ENCODE results near the gene RPL7A. TPM values are rescaled to one million over a fixed set of nuclear protein-coding genes. Genes with fewer than 3 reads are reported as not detected.
A peak's percentile ranks its signal among the peaks of the same experiment; 100 is the strongest.

The RPL7A gene
- total and polyA plus RNA-seq, 2 of the 4 experiments (the other 2 are of a cell fraction): 3,220 to 4,096 TPM

DNA sequence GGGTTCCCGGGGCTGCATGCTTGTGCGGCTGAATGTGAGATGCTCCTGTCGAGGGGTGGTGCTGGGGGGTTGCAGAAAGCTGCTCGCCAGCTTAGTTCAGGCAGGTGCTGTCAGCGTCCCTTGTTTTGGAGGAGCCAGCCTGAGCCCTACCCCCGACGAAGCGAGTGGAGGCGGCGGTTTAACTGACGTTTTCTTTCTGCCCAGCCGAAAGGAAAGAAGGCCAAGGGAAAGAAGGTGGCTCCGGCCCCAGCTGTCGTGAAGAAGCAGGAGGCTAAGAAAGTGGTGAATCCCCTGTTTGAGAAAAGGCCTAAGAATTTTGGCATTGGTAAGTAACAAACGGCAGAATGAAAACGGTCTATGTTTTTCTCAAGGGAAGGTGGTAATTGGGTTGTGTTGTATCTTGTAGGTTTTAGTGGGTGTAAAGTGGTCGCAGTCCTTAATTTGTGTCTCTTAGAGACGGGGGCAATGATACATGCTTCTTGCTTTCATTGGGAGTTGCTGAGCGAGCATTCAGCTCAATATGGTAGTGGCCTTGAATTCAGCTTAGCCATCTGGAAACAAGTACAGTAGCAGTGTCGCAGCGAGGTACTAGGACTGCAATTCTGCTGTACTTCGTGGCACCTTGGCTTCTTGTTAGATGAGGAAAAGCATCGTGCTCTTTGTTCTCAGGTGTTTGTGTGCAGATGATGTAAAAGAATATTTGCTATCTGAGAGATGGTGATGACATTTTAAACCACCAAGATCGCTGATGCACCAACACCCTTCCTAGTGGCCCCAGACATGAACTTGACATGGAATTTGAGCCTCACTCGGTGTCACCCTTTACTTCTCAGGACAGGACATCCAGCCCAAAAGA lies 928 bp downstream of the RPL7A start:
- H4K20me1 ChIP-seq (ENCODE audit: insufficient read depth, low read length): peaks cover 63% of the 10 kb centered on the region

More for the DNA sequence above, 928 bp downstream of the RPL7A start:
- H2BK20ac ChIP-seq (ENCODE audit: low read depth, low read length): no peak overlapping the region
- peak overlapping the region; percentile 94 for H3K27ac ChIP-seq (ENCODE audit: insufficient read depth, low read length)
- dilution Hi-C loops (cut with HindIII; ENCODE audit: low sequenced_read_pairs, unreplicated experiment): no loop called here
- no peak for TF ChIP-seq RAD21 (IDR thresholded peaks at IDR 0.05; ENCODE audit: low read length)
- no peak for TF ChIP-seq CEBPB (IDR thresholded peaks at IDR 0.05; ENCODE audit: low read depth, low read length)
- TF ChIP-seq MXI1 (IDR thresholded peaks at IDR 0.05; ENCODE audit: borderline replicate concordance, low read depth, low read length): no peak
- no peak for TF ChIP-seq FOS (IDR thresholded peaks at IDR 0.05; ENCODE audit: low read depth, low read length)
- TF ChIP-seq, protein P1, sequence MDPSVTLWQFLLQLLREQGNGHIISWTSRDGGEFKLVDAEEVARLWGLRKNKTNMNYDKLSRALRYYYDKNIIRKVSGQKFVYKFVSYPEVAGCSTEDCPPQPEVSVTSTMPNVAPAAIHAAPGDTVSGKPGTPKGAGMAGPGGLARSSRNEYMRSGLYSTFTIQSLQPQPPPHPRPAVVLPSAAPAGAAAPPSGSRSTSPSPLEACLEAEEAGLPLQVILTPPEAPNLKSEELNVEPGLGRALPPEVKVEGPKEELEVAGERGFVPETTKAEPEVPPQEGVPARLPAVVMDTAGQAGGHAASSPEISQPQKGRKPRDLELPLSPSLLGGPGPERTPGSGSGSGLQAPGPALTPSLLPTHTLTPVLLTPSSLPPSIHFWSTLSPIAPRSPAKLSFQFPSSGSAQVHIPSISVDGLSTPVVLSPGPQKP (IDR thresholded peaks at IDR 0.05; ENCODE audit: borderline replicate concordance, low read depth, low read length): no peak
- no peak for TF ChIP-seq SMC3 (IDR thresholded peaks at IDR 0.05; ENCODE audit: low read depth, low read length)
- TF ChIP-seq NFE2L2 (IDR thresholded peaks at IDR 0.05; ENCODE audit: low read depth, low read length): no peak
- TF ChIP-seq BHLHE40 (IDR thresholded peaks at IDR 0.05; ENCODE audit: low read depth, low read length): no peak
- no peak for TF ChIP-seq MAFK (IDR thresholded peaks at IDR 0.05; ENCODE audit: low read depth, low read length)
- TF ChIP-seq CHD1 (IDR thresholded peaks at IDR 0.05; ENCODE audit: low read depth, low read length): no peak
- TF ChIP-seq POLR2A (IDR thresholded peaks at IDR 0.05; ENCODE audit: low read depth, low read length): no peak
- TF ChIP-seq RFX5 (IDR thresholded peaks at IDR 0.05; ENCODE audit: low read depth, low read length): no peak
- TF ChIP-seq, protein P2, sequence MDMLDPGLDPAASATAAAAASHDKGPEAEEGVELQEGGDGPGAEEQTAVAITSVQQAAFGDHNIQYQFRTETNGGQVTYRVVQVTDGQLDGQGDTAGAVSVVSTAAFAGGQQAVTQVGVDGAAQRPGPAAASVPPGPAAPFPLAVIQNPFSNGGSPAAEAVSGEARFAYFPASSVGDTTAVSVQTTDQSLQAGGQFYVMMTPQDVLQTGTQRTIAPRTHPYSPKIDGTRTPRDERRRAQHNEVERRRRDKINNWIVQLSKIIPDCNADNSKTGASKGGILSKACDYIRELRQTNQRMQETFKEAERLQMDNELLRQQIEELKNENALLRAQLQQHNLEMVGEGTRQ (IDR thresholded peaks at IDR 0.05; ENCODE audit: low read depth, low read length): no peak
- TF ChIP-seq RCOR1 (IDR thresholded peaks at IDR 0.05; ENCODE audit: insufficient replicate concordance, low read length): no peak
- peak overlapping the region; percentile 74 for H3K4me3 ChIP-seq (ENCODE audit: insufficient read depth, low read depth, low read length)
- peak overlapping the region; percentile 81 for H4K91ac ChIP-seq (ENCODE audit: insufficient read depth, low read depth, low read length)
- no peak for ATAC-seq (ENCODE audit: low read depth)
- H3K9ac ChIP-seq (ENCODE audit: low read depth, low read length): peak overlapping the region; percentile 96
- peak overlapping the region; percentile 80 for H3K14ac ChIP-seq (replicated peaks; ENCODE audit: low read depth, low read length)
- no peak overlapping the region for H2BK120ac ChIP-seq (ENCODE audit: low read depth, low read length)
- H3K36me3 ChIP-seq (ENCODE audit: control insufficient read depth, insufficient read depth, low read length): peaks cover 63% of the 10 kb centered on the region
- peak overlapping the region; percentile 86 for H3K4ac ChIP-seq (ENCODE audit: low read depth, low read length)
- no peaks in the 10 kb centered on the region for H3K9me3 ChIP-seq (ENCODE audit: control insufficient read depth, insufficient read depth, low read length)
- H3K18ac ChIP-seq (ENCODE audit: low read depth, low read length): no peak overlapping the region
- peak overlapping the region; percentile 93 for H2AK5ac ChIP-seq (ENCODE audit: low read depth, low read length)
- intact Hi-C loops (cut with micrococcal nuclease): no loop called here
- DNase-seq: no peak
- peak overlapping the region; percentile 68 for H3K56ac ChIP-seq (ENCODE audit: extremely low read depth, insufficient read depth, low read length)
- H3K23ac ChIP-seq (ENCODE audit: low read depth, low read length): peak overlapping the region; percentile 91
- H4K8ac ChIP-seq (ENCODE audit: low read depth in 2 of 2, low read length in 2 of 2): peak overlapping the region; percentile 6 to 85; a peak in 3 of 4 replicates
- H3K9me1 ChIP-seq (ENCODE audit: insufficient read depth, low read length): peaks cover 6% of the 10 kb centered on the region; the same call in 1 of the 2 replicates
- no peak overlapping the region for H2AFZ ChIP-seq (replicated peaks; ENCODE audit: low read length, poor library complexity)
- ChIA-PET CTCF (interaction anchor here (0.6 kb wide), 1 partner anchor 996 kb away, joined by 5 read pairs; no protein-coding TSS in a partner anchor), POLR2A (ENCODE audit: unreplicated experiment) (interaction anchor here (1.1 kb wide), 1 partner anchor 8 kb away, joined by 6 read pairs; no protein-coding TSS in a partner anchor)
- peak overlapping the region; percentile 97 for H2BK5ac ChIP-seq (ENCODE audit: low read depth, low read length, poor library complexity, severe bottlenecking)
- peaks cover 16% of the 10 kb centered on the region for H3K4me1 ChIP-seq (ENCODE audit: control insufficient read depth, insufficient read depth, low read length)
- H2AK9ac ChIP-seq (replicated peaks; ENCODE audit: low read depth, low read length, poor library complexity): peak overlapping the region; percentile 99
- H3K27me3 ChIP-seq (ENCODE audit: control insufficient read depth, insufficient read depth, low read length): no peaks in the 10 kb centered on the region
- WGBS, 2 experiments (ENCODE audit: extremely low coverage in 2 of 2, insufficient read length in 1 of 2): 1% methylated on average over 11 of the region's 25 CpGs; no CpG with 5 or more reads in 1 of the 2 experiments
- no peak overlapping the region for H2BK15ac ChIP-seq (ENCODE audit: low read depth, low read length)
- peaks cover 25 to 72% of the 10 kb centered on the region in 2 experiments for H3K79me1 ChIP-seq (ENCODE audit: low read depth in 1 of 2, low read length in 2 of 2)
- peak overlapping the region; percentile 100 for H3K4me2 ChIP-seq (ENCODE audit: low read depth, low read length)
- peak overlapping the region; percentile 42; the same call in 1 of the 2 replicates for H4K5ac ChIP-seq (ENCODE audit: low read depth, low read length)
- in situ Hi-C loops (cut with MboI; ENCODE audit: low sequenced_read_pairs): no loop called here
- BruUV-seq (replicated peaks): TSS peak; percentile 78

All from IMR-90 (cell line).